KG1 (cell line): Measurements from ENCODE around the gene SGTA.

Source experiments
- DNase-seq: peaks from one replicate; lab custom pipeline; 2025; lab: John Stamatoyannopoulos, UW

Gene SGTA

DNA sequence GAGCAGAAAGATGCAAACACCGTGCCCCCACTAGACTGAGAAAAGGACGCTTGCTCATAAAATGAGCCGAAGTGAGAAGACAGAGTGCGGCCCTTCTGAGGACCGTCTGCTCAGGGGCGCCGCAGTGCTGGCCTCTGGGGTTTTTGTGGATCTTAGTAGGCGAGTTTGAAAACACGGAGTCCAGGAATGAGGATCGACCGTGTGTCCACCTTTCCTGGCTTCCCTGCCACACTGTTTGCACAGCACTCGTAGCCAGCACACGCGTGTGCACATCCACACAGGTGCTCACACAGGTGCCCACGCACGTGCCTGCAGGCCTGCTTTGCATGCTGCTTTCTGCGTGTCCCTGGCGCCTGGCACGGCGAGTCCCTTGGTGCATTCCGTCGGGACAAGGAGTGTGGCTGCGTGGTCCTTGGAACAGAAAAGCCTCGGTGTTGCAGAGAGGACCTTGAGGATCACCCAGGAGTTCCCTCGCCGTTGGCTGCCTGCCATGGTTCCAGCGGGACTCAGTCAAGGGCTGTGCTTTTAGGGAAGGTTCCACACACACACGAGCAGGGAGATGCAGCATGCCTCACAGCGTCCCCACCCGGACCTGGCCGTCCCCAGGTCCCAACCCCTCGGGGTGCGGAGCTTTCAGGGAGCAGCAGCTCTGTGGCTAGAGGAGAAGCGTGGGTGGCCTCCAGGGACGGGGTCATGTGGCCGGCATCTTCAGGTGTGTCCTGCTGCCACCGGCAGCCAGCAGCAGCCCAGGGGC, 26.5 kb upstream of the SGTA start:
- no peak for DNase-seq

DNA sequence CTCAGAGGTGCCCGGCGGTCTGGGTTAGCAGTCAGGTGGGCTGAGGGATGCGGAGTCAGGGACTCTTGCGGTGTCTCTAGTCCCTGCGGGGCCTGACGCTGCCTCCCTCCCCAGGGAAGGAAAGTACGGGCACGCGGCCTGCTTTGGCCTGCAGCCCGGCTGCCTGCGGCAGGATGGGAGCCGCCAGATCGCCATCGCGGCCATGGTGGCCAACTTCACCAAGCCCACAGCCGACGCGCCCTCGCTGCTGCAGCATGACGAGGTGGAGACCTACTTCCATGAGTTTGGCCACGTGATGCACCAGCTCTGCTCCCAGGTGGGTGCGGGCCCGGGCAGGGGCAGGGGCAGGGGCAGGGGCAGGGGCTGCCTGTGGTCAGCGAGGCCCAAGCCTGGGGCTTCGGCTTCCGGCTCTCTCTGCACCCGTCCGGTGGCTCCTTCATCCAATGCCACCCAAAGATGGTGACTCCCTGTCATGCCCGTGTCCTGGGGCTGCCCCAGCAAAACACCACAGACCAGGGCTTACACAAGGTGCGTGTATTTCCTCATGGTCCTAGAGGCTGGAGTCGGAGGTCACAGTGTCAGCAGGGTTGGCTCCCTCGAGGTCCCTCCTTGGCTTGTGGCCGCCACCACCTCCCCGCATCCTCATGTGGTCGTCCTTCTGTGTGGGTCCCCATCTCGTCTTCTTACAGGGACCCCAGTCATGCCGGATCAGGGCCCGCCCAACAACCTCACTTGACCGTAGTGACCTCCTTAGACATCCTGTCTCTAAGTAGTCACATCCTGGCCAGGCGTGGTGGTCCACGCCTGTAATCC, 25.3 kb upstream of the SGTA start:
- DNase-seq, result no peak

DNA sequence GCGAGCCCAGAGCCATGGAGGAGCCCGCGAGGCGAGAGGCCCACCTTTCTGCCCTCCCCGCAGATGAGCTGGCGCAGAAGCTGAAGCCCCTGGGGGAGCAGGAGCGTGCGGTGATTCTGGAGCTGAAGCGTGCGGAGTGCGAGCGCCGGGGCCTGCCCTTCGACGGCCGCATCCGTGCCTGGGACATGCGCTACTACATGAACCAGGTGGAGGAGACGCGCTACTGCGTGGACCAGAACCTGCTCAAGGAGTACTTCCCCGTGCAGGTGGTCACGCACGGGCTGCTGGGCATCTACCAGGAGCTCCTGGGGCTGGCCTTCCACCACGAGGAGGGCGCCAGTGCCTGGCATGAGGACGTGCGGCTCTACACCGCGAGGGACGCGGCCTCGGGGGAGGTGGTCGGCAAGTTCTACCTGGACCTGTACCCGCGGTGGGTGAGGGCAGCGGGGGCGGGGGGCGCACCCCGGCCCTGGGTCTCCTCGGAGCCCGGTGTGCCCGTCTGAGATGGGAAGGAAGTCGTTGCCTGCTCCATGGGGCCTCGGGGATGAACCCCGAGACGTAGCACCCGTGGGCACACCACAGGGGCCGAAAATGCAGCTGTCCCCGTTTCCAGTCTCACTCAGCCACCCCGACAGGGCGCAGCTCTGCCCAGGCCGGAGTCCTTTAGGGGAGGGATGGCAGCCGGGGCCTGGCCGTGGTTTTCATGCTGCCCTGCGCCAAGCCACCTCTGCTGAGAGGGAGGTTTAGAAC, 24.5 kb upstream of the SGTA start:
- no peak for DNase-seq

DNA sequence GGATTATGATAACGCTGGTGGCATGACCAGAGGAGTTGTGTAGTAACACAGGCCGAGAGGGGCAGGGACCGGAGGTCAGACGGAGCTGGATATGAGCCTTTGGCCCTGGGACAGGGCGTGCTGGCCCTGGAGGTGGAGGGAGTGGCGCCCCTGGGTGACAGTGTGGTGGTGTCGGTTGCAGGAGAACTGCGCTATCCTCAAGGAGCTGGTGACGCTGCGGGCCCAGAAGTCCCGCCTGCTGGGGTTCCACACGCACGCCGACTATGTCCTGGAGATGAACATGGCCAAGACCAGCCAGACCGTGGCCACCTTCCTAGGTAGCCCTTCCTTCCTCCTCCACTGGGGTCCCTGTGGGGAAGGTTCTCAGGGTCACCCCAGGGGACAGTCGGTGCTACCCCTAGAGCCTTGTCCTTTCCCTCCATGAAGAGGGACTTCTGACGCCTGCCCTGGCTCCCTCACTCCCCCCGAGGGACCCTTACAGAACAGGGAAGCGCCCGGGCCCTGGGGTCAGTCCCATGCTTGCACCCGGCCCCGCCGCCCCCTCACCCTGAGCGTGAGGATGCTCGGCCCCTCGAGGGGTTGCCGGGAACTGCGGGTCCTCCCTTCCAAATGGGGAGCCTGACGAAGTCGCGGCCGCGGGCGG, 23.8 kb upstream of the SGTA start:
- DNase-seq, result no peak

DNA sequence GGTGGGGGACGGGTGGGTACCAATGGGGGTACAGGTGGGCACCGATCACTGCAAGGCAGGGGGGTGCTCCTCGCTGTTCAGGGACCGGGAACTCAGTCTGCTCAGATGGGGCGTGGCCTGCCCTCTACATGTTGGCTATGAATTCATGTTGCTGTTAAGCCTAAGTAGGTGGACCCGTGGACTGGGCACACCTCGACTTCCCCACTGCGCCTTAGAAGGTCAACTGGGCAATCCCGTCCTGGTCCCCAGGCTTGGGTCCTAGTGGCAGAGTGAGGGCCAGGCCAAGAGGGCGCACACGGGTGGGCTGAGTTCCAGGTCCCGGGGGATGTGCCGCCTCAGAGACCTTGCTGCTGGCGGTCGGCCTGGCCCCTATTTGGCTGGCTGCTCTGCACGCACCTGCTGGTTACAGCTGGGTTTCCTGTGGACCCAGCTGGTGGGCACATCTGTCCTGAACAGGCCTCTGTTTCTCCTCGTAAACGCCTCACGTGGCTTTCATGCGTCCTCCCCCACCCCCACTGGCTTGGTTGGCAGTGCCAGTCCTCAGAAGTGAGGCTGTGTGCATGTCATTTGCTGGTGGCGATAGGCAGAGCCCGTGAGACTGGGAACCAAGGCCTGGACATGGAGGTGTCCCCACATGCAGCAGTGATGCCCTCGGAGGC, 23.0 kb upstream of the SGTA start:
- no peak for DNase-seq

DNA sequence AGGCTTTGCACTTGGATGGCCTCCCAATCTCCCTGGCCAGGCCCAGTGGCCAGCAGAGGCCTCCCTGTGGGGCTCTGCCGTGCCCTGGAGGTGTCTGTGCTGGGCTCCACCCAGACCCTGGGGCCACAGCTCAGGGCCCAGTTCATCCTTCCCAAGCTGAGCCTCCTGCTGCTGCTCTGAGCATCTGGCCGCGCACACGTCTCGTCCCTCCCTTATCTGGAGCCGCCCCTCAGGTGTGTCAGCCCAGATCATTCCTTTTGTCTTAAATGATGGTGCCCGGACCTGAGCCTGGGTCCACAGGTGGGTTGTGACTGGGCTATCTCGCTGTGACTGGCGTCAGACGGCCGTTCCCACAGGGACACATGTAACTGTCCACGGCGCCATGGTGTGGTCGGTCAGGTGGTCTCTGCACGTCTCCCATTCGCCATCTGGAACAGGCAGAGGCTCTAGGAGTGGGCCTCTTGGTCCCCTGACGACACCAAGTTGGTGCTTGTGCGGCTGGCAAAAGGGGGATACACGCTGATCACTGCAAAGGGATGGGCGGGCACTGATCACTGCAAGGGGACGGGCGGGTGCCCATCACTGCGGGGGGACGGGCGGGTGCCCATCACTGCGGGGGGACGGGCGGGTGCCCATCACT, 22.3 kb upstream of the SGTA start:
- no peak for DNase-seq

DNA sequence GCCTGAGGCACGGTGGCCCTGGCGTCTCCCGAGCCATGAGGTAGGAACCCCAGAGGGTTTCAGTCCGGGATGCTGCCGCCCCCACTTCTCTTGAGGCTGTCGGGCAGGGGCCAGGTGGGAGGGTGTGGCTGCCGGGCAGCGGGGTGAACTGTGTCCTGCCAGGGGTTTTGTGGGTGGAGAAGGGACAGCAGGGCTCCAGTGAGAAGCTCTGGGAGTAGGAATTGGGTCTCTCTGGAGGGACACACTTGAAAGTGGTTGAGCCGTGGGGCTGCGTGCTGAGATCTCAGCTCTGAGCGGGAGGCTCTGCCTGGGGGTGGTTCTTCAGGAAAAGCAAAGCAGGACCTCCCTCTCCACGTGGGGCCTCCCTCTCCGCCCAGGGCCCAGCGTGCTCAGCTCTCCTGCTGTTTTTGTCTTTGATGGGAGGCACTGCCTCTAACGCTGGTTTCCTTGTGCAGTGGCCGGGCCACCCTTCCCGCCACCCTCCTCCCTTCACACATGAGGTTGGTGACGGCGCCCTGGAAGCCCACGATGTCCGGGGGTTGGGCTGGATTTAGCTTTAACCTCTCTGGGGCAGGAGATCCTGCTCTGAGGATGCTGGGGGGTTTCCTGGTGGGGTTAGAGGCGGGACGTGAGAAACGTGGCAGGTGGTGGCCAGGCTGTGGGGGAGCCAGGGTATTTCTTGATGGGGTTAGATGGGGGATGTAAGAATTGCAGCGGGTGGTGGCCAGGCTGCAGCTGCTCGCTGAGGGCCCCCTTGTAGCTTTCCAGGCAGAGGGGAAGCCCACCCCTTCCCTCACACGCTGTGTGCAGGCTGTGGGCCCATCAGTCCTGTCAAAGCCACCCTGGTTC, 21.3 kb upstream of the SGTA start:
- DNase-seq, result no peak

DNA sequence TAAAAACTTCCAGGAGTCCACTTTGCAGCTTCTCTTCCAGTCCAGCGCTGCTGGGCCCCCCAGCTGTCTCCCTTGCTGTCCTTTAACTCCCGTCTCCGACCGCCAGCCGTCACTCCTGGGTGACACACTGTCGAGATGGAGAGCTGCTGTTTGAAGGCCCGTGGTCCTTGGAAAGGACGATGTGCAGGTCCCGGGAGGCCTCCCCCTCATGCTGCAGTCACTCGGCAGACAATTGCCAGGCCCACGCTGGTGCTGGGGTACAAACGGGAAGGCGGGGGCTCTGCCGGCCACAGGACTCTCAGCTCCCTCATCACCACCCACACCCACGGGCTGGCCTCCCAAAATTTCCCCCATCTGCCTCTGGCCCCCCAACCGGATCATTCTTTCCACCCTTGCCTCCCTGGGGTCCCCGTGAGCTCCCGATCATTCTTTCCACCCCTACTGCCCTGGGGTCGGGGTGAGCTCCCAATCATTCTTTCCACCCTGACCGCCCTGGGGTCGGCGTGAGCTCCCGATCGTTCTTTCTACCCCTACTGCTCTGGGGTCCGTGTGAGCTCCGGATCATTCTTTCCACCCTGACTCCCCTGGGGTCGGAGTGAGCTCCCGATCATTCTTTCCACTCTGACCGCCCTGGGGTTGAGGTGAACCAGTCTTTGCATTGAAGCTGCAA, 20.5 kb upstream of the SGTA start:
- DNase-seq, result no peak

DNA sequence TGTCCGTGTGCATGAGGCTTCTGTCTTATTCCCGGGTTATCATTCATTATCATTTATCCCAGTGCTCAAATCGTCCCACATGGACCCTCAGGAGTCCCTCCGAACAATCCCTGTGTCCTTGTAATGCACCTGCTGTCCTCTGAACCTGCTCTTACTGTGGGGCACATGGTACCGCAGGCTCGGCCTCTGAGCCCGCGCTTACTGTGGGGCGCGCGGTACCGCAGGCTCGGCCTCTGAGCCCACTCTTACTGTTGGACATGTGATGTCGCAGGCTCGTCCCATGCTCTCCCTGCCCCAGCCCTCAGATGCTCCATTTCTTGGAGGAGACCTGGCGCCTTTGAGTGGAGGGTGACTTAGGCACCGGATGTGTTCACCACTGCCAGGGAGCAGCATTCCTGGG, 19.8 kb upstream of the SGTA start:
- DNase-seq, result no peak

DNA sequence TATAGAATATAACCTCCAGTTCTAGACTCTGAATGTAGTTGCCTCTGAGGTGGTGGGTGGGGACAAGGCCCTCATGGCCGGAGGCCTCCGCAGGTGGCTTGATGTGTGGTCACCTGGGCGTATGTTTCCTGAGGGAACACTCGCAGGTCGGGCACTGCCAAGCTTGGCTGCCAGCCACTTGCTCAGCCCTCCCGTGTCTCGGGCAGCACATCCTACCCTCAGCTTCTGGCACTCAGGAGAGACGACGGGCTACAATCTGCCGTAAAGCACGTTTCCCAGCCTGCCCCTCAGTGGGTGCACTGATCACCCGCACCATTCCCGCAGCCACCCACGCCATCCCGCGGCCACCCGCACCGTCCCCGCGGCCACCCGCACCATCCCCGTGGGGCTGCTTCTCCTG, 17.4 kb upstream of the SGTA start:
- no peak for DNase-seq

DNA sequence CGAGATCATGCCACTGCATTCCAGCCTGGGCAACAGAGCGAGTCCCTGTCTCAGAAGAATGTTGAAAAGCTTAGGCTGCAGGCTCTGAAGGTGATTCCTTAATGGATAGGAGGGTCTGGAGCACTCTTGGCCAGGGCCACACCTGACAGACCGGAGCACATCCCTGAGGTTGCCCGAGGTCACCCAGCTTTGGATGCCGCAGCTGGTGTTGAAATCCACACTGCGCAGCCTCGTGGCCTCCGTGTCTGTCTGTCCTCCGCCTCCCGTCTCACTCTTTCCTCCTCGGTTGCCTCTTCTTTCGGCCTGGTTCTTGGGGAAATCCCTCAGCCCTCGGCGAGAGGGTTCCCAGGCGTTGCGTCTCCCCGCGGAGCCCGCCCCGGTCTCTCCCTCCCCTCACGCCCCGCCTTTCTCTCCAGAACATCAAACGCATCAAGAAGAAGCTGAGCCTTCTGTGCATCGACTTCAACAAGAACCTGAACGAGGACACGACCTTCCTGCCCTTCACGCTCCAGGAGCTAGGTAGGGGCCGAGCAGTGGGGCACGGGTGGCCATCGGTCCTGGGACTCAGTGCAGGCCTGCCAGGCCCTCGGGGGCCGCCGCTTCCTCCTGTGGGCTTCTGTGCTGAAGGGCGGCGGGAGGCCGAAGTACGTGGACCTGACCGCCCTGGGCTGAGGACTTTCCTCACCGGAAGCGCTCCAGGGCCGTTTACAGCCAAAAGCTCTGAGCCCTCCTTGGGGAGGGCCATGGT, 16.4 kb upstream of the SGTA start:
- no peak for DNase-seq

DNA sequence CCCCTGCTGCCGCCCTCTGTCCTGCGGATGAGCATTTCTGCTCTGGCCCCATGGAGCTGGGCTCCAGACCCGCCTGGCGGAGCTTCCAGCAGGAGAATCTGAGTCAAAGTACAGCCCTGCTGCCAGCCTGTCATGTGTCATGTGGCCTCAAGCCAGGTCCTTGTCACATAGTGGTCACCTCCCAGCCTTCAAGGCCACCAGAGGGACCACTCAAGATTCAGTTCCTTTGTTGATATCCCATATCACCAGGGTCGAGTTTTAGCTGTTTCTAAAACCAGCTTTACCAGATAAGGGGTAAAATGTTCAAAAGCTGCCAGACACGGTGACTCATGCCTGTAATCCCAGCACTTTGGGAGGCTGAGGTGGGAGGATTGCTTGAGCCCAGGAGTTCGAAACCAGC, 15.7 kb upstream of the SGTA start:
- DNase-seq, result no peak

DNA sequence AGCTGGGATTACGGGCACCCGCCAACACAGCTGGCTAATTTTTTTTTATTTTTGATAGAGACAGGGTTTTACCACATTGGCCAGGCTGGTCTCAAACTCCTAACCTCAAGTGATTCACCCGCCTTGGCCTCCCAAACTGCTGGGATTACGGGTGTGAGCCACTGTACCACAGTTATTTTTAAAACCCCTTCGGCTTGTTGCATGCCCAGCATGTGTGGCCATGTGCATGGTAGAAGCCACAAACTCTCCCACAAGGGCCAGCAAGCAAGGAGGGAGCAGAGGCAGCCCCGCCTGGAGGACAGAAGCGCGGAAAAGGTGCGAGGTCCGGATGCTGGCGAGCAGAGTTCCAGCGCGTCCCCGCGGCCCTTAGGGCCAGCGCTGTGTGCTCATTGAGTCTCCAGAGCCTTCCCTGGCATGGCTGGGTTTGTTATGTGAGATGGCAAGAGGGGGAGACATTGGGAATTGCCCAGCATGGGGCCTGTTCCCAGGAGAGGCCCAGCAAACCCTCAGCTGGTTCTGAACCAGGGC, 15.1 kb upstream of the SGTA start:
- no peak for DNase-seq

DNA sequence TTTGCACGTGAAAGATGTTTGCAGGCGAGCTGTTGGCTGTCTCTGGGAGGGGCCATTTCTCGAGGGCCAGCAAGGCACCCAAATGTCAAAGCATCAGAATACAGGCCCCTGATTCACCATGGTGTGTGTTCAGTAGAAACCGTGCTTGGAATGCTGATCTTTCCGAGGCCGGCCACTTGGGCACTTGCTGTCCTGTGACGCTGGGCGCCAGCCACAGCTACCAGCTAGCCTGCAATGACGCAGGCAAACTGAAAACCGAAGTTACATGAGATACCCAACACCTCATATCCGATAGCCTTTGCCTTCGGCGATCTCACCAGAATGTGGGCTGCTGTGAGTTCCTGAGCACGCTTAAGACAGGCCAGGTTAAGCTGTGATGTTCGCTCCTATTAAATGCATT, 14.2 kb upstream of the SGTA start:
- DNase-seq, result no peak

DNA sequence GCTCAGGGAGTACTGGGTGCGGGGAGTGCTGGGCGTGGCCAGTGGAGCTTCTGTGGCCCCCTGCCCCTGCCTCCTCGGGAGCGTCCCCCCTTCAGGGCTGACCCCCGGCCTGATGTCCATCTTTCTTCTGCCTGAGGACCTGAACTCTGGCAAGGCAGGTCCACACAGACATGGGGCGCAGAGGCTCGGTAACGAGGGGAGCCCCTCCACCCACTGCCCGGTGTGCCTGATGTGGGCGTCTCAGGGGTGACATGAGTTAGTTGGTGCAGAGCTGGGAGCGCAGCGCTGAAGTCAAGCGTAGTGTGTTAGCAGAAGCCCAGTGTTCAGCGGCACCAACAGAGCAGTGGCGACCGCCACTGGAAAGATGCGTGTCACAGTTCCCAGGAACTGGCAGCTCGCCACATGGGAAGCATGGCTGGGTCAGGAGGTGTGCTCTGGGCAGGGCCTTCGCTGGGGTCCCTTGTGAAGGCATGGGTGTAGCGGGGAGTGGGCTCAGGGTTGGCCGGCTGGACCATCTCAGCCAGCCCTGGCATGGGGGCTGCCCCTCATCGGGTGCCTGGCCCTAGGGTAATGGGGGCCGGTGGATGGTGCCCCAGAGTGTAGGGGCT, 13.7 kb upstream of the SGTA start:
- no peak for DNase-seq

DNA sequence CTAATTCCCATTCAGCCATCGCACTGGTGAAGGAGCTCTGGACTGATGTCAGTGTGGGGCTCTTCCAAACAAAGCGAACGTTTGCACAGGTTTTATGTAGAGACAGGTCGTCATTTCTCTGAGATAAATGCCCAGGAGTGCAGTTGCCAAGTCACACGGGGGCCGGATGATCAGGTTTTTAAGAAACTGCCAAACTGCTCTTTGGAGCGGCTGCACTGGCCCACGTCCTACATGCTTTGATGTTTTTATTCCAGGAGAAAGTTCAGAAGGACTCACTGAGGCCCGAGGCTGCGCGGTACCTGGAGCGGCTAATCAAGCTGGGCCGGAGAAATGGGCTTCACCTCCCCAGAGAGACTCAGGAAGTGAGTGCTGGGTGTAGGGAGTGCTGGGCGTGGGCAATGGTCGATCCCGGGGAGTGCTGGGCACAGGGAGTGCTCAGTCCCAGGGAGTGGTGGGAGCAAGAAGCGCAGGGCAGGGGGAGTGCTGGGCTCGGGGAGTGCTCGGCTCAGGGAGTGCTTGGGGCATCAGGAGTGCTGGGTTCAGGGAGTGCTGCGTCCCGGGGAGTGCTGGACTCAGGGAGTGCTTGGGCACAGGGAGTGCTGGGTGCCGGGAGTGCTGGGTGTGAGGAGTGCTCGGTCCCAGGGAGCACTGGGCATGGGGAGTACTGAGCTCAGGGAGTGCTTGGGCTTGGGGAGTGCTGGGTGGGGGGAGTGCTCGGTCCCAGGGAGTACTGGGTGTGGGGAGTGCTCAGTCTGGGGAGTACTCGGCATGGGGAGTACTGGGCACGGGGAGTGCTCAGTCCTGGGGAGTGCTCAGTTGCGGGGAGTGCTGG, 13.0 kb upstream of the SGTA start:
- DNase-seq, result no peak

DNA sequence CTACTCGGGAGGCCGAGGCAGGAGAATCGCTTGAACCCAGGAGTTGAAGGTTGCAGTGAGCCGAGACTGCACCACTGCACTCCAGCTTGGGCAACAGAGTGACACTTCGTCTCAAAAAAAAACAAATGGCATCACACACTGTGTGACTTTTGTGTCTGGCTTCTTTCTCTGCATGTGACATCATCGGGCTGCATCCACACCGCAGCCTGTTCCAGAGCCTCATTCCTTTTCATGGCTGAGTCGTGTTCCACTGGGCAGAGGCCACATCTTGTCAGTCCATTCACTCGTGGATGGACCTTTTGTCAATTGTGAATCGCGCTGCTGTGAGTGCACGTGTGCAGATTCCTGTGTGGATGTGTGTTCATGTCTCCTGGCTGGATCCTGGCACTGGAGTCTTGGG, 10.5 kb upstream of the SGTA start:
- no peak for DNase-seq

DNA sequence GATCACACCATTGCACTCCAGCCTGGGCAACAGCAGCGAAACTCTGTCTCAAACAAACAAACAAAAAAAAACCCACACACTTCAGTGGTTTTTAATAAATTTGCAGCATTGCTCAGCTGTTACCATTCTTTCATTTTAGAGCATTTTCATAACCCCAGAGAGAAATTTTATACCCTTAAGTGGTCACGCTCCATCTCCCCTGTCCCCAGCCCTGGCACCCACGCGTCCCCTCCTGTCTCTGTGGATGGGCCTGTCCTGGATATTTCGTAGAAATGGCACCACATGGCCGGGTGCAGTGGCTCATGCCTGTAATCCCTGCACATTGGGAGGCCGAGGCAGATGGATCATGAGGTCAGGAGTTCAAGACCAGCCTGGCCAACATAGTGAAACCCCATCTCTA, 10.1 kb upstream of the SGTA start:
- no peak for DNase-seq
